Measurements from ENCODE around the gene MACROD2. TPM values are rescaled to one million over a fixed set of nuclear protein-coding genes. Genes with fewer than 3 reads are reported as not detected.

The MACROD2 gene
- total RNA-seq, 1 experiment from 2014 or later = 1.6 TPM

DNA sequence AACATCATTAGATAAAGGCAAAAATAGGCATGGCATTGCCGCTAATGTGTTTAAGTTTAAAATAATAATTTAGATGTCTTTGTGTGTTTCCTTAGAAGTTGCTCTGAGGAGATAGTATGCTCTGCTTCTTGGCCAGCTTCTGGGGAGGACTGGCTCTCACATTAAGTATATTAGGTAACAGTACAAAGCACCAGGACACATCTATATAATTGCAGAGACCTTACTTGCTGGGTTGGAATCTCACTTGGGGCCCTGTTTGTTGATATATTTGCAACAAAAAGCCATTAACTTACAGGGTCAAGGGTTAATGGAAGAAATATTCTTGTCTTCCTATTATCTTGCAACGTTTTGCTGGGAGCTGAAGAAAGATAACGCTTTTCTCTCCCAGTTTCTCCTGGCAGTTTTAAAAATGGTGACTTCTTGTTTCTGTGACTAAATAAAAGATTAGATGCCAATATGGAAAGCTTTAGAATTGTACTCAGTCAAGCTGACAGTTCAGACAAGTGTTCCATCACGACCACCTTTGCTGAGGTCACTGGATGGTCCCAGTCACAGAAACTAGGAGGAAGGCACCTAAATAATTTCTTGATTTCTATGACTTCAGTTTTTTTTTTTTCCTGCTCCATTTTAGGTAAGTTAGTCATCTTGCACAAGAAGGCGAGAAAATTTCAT, 804.4 kb downstream of the MACROD2 start:
- Mint-ChIP-seq H3K4me1 (peaks cover 0 to 3% of the 10 kb centered on the region in 2 experiments; a peak in 1 of 4 replicates), H3K27ac (no peak overlapping the region), H3K27me3 (ENCODE audit: low read depth) (no peaks in the 10 kb centered on the region; the same call in 1 of the 2 replicates), H3K9me3 (no peaks in the 10 kb centered on the region; a peak in 1 of 5 replicates), H3K4me3 (no peak overlapping the region), H3K36me3 (ENCODE audit: insufficient read depth in 1 of 3, low read depth in 3 of 3) (no peaks in the 10 kb centered on the region)
- Histone ChIP-seq H3K27me3 (ENCODE audit: insufficient read depth, low read length) (no peaks in the 10 kb centered on the region), H4K5ac (ENCODE audit: insufficient read length, low read depth, low read length) (no peak overlapping the region), H4K20me1 (ENCODE audit: control insufficient read depth, insufficient read depth, insufficient read length) (no peaks in the 10 kb centered on the region), H3K4ac (ENCODE audit: low read depth, low read length) (no peak overlapping the region), H2BK15ac (ENCODE audit: low read depth, low read length) (no peak overlapping the region), H3K79me1 (ENCODE audit: insufficient read depth, low read depth, low read length, poor library complexity, severe bottlenecking) (no peaks in the 10 kb centered on the region), H4K91ac (ENCODE audit: insufficient read length, low read depth, low read length) (no peak overlapping the region), H3K23me2 (ENCODE audit: insufficient read length, low read depth, low read length, poor library complexity, severe bottlenecking) (no peaks in the 10 kb centered on the region), H3K79me2 (ENCODE audit: insufficient read depth, low read length) (no peaks in the 10 kb centered on the region), H3K23ac (ENCODE audit: insufficient read length, low read depth, low read length) (no peak overlapping the region), H2AFZ (ENCODE audit: low read length) (no peak overlapping the region), H3K9me3 (ENCODE audit: control insufficient read depth, low read depth, low read length) (no peaks in the 10 kb centered on the region), H2BK120ac (ENCODE audit: low read depth, low read length, poor library complexity, severe bottlenecking) (no peak overlapping the region), H3K18ac (ENCODE audit: insufficient read length, low read depth, low read length) (no peak overlapping the region), H2BK5ac (ENCODE audit: insufficient read length, low read length) (no peak overlapping the region), H4K8ac (replicated peaks; ENCODE audit: insufficient read length, low read depth, low read length) (no peak overlapping the region), H2BK20ac (ENCODE audit: low read depth, low read length, poor library complexity, severe bottlenecking) (no peak overlapping the region), H3K4me1 (ENCODE audit: insufficient read depth, low read length) (no peaks in the 10 kb centered on the region), H3K9ac (ENCODE audit: extremely low read depth, insufficient read length, low read length) (no peak overlapping the region), H2BK12ac (ENCODE audit: insufficient read length, low read depth, low read length) (no peak overlapping the region), H3K27ac (ENCODE audit: insufficient read length, low read depth, low read length) (no peak overlapping the region), H2AK5ac (ENCODE audit: insufficient read length, low read length) (no peak overlapping the region), H3K14ac (ENCODE audit: insufficient read depth, low read length) (no peak overlapping the region), H3K56ac (ENCODE audit: insufficient read length, low read depth, low read length) (no peak overlapping the region), H3T11ph (ENCODE audit: low read length) (no peak overlapping the region), H3K4me2 (ENCODE audit: insufficient read depth, insufficient read length, low read length) (no peak overlapping the region)
- no peak for DNase-seq
- no CpG with 5 or more reads among the region's 5 CpGs for WGBS (ENCODE audit: extremely low coverage, insufficient read length, low lambda C conversion rate)
- TF ChIP-seq, protein P1, sequence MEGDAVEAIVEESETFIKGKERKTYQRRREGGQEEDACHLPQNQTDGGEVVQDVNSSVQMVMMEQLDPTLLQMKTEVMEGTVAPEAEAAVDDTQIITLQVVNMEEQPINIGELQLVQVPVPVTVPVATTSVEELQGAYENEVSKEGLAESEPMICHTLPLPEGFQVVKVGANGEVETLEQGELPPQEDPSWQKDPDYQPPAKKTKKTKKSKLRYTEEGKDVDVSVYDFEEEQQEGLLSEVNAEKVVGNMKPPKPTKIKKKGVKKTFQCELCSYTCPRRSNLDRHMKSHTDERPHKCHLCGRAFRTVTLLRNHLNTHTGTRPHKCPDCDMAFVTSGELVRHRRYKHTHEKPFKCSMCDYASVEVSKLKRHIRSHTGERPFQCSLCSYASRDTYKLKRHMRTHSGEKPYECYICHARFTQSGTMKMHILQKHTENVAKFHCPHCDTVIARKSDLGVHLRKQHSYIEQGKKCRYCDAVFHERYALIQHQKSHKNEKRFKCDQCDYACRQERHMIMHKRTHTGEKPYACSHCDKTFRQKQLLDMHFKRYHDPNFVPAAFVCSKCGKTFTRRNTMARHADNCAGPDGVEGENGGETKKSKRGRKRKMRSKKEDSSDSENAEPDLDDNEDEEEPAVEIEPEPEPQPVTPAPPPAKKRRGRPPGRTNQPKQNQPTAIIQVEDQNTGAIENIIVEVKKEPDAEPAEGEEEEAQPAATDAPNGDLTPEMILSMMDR (conservative IDR thresholded peaks at IDR 0.05) = no peak

Measured in H9 (cell line).